NCI-H146 treated with DMSO at 0.1 percent for 48 hours (cell line): Measurements from ENCODE around the gene SLX1A.
"Not testable (repeated sequence)": the region's sequence is repeated elsewhere in the genome, so short reads cannot be mapped to it uniquely, and the experiment has no call there.

Experiments
- DNase-seq: peaks from one replicate; lab custom pipeline; 2025; ENCODE audit not compliant: unreplicated experiment; lab: John Stamatoyannopoulos, UW

The SLX1A gene

GRCh38 chr16:30184096-30184890, 9.4 kb upstream of the SLX1A start:
- DNase-seq, result peak; percentile 81

GRCh38 chr16:30184891-30185682, 8.6 kb upstream of the SLX1A start:
- DNase-seq, result no peak

- DNase-seq, result no peak
Observed at GRCh38 chr16:30185683-30186421, 7.8 kb upstream of the SLX1A start.

GRCh38 chr16:30186444-30186781, 7.3 kb upstream of the SLX1A start:
- no peak for DNase-seq

- DNase-seq, result no peak
Observed at GRCh38 chr16:30186782-30187555, 6.7 kb upstream of the SLX1A start.

- no peak for DNase-seq
Observed at GRCh38 chr16:30187556-30187865, 6.2 kb upstream of the SLX1A start.

- DNase-seq, result no peak
Observed at GRCh38 chr16:30187971-30188561, 5.6 kb upstream of the SLX1A start.

GRCh38 chr16:30191158-30191557, 2.5 kb upstream of the SLX1A start:
- not testable (repeated sequence) for DNase-seq

GRCh38 chr16:30193098-30193497, 577 bp upstream of the SLX1A start:
- DNase-seq, result not testable (repeated sequence)

GRCh38 chr16:30194172-30194925, 674 bp downstream of the SLX1A start:
- not testable (repeated sequence) for DNase-seq

- not testable (repeated sequence) for DNase-seq
Observed at GRCh38 chr16:30197001-30197400, 3.3 kb downstream of the SLX1A start.

- not testable (repeated sequence) for DNase-seq
Observed at GRCh38 chr16:30199049-30199448, 5.4 kb downstream of the SLX1A start, which contains the start of gene SULT1A3. SULT1A3 (plus strand) TSS chr16:30199255; CDS start chr16:30200729, 1,474 bp downstream.

- not testable (repeated sequence) for DNase-seq
Observed at GRCh38 chr16:30199608-30200343, 6.1 kb downstream of the SLX1A start.

GRCh38 chr16:30205541-30206236, 12.0 kb downstream of the SLX1A start:
- DNase-seq, result not testable (repeated sequence)

GRCh38 chr16:30206252-30206651, 12.6 kb downstream of the SLX1A start:
- not testable (repeated sequence) for DNase-seq

GRCh38 chr16:30207063-30207704, 13.5 kb downstream of the SLX1A start:
- not testable (repeated sequence) for DNase-seq

GRCh38 chr16:30209032-30209431, 15.4 kb downstream of the SLX1A start:
- DNase-seq, result not testable (repeated sequence)

GRCh38 chr16:30211414-30211813, 17.7 kb downstream of the SLX1A start:
- not testable (repeated sequence) for DNase-seq
